GM18519 (cell line): ENCODE data around the gene SYT15.
"Not testable (repeated sequence)": the region's sequence is repeated elsewhere in the genome, so short reads cannot be mapped to it uniquely, and the experiment has no call there.

ENCODE experiments used
- ATAC-seq: cut with Tn5 transposase; IDR thresholded peaks from one replicate; pipeline ENCODE4 v1.9.1; 2021; ENCODE audit warnings: mild to moderate bottlenecking, moderate library complexity; ENCODE audit not compliant: unreplicated experiment, low FRiP score

SYT15 gene

DNA sequence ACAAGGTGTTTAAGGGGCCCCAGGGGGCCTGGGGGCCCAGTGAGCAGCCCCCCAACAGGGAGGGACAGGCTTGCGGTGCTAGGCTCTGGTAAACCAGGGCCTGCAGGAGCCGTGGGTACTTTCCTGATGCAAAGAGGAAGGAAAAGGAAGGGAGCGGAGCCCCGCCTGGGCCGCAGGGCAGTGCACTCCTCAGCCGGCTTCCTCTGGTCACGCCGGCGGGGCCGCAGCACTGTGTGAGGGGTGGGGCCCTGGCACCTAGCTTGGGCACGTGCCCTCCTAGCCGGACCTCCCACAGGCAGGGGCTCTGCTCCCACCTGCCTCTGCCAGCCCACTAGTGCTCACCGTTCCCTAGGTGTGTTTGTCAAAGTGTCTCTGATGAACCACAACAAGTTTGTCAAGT is 6.3 kb downstream of the SYT15 start:
- not testable (repeated sequence) for ATAC-seq

DNA sequence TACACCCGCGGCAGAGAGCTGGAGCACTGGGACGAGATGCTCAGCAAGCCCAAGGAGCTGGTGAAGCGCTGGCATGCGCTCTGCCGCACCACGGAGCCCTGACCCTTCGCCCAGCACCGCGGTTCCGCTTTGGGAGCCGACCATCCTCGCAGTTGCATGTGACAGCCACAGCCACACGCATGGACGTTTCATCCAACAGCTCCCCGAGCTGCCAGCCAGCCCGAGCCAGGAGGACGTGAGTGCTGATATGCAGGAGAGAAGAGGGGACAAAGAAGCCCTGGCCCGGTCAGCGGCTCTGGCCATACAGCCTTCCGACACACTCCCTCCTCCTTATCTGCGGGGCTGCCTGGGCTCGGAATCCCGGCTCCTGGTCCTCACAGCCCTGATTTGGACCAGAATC is 8.6 kb downstream of the SYT15 start:
- not testable (repeated sequence) for ATAC-seq

DNA sequence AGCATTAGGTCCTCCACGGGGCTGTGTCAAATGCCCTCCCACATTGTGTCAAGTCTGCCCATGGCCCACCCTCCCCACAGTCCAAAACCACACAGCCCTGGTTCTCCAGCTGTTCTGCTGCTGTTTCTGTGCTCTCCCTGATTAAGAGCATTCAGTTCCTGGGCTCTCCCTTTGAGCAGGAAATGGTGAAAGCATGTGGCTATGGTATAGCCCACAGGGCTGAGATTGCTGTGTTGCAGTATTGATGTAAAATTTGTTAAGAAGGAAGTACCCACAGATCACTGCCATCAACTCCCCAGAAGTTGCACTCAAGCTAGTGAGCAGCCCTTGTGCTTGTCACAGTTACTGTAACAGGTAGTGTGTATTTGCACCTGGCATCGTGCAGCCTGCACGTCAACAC is 9.3 kb downstream of the SYT15 start:
- ATAC-seq: not testable (repeated sequence)

DNA sequence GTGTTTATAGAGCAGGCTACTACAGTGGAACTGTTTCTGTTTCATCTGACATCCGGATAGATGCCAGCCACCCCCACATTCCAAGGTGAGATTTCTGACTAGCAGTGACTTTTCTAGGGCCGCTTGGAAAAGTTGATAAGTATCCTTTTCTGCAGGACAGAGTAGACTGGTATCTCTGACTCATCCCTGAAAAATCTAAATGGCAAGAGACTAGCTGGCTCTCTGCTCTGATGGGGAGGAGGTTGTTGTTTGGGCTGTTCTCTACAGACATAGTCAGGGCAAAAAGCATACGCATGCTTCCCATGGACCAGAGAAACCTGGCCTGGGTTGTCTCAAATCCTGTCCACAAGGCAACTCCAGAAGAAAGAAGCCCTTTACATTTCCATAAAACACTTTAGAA is 10.7 kb downstream of the SYT15 start:
- ATAC-seq: not testable (repeated sequence)

DNA sequence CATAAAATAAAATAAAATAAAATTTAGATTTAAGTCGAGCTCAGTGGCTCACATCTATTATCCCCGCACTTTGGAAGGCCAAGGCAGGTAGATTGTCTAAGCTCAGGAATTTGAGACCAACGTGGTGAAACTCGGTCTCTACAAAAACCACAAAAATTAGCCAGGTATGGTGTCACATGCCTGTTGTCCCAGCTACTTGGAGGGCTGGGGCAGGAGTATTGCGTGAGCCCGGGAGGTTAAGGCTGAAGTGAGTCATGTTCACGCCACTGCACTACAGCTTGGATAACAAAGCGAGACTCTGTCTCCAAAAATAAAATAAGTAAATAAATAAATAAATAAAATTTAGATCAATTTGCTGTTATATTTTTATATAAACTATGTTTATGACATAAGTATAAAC is 12.1 kb downstream of the SYT15 start:
- not testable (repeated sequence) for ATAC-seq

DNA sequence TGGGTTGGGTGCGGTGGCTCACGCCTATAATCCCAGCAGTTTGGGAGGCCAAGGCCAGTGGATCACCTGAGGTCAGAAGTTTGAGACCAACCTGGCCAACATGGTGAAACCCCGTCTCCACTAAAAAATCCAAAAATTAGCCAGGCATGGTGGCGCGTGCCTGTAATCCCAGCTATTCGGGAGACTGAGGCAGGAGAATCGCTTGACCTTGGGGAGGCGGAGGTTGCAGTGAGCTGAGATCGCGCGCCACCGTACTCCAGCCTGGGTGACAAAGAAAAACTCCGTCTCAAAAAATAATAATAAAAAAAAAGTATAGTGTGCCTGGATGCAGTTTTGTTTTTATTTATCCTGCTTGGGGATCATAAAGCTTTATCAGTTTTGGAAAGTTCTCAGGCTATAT is 14.4 kb downstream of the SYT15 start:
- ATAC-seq: not testable (repeated sequence)

DNA sequence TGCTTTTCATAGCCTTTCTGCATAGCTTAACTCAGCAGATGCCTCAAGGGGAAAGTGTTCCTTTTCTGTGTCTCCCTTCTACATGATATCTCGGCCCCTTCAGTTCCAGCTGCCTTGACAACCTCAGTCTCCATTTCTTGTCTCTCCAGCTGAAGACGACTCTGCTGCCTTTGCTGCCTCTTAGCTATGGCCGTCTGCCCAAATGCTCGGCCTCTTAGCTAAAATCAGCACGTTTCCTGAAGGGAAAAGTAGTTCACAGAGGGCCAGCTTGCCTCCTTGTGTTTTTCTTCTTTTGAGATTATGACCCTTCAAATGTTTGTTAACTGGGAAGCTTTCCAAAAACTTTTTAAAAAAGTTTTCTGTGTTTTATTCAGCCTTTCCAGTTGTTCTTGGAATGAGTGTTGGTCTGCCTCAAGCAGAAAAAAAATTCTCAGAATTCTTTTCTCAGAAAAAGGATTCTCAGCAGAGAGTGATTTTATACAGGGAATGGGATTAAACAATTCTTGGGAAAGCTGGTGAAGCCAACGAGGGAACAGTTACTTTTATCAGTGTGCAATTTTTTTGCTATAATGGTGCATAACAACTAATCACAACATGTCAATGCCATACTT is 15.6 kb downstream of the SYT15 start:
- ATAC-seq: not testable (repeated sequence)

DNA sequence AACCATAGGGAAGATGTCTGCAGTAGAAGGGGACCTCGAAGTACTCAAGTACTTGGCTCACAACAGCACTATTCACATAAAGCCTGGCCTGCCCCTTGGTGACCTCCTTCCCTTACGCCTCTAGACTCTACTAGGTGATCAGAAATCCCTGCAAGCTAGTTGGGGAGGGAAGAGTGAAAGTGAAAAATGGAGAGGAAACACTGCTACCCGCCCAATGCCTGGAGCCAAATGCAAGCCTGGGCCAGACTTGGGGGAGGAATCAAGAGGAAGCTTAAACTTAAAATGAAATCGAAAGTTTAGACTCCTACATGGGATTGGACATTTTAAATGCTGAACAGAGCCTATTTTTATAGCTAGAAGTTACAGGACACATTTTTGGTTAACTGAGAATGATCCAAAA is 17.6 kb downstream of the SYT15 start:
- ATAC-seq: not testable (repeated sequence)

DNA sequence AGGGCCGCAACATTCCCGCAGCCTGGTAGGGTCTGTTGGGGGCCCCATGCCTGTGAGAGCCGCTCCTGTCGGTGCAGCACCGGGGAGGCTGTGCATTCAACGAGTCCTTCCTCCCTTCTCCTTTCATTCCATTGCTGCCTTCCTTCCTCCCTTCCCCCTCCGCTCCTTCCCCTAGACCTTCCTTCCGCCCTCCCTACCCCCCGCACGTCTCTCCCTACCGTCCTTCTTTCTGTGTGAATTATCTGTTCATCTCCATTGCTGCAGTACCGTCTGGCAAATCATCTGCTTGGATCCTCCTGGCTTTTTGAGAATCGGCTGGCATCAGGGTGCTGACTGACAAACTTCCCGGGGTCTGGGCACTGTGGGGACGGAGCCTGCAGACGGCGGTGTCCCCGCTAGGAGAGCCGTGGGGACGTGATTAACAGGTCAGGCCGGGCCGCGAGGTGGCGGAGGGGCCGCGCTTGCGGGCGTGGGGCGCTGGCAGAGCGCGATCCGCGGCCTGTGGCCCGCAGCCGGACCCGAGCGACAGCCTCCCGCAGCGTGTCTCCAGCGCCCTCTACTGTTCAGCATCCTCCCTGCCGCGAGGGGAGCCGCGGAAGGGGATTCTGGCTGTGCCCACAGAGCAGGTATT is 18.8 kb downstream of the SYT15 start:
- ATAC-seq: peak; percentile 81

DNA sequence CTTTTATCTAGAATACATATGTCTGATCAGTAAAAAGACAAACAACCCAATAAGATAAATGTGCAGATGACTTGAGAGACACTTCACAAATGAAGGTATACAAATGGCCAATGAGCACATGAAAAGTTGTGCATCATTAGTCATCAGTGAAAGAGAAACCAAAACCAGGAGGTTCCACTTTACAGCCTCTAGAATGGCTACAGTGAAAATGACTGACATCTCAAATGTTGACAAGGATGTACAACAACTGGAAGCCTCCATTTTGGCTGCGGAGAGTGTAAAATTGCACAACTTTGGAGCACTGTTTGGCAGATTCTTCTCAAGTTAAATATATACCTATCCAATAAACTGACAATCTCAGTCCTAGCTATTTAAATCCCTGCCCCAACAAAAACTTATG is 21.6 kb downstream of the SYT15 start:
- peak; percentile 47 for ATAC-seq

DNA sequence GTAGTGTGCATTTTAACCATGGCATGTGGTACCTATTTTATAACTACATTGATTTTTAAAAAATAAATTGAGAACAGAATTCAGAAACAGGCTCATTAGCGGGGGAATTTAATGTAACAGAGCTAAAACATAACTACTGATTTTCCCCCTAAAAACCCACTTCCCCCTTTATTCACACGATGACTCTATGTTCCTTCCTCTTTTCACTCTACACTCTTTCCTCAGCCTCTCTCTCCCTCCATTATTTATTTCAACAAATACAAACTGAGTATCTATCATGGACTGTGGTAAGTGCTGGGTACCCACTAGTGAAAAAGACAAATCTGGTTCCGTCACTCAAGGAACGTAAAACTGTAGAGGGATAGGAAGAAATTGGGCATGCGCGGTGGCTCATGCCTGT is 36.6 kb downstream of the SYT15 start:
- ATAC-seq: not testable (repeated sequence)

DNA sequence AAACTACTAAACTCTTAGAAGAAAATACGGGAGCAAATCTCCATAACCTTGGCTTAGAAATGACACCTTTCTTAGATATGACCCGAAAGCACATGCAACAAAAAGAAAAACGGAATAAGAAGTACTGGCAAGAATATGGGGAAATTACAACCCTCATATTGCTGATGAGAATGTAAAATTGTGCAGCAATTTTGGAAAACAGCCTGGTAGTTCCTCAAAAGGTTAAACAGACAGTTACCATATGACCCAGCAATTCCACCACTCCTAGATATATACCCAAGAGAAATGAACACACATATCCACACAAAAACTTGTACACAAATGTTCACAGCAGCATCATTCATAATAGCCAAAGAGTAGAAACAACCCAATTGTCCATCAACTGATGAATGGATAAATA is 37.3 kb downstream of the SYT15 start:
- ATAC-seq: not testable (repeated sequence)

DNA sequence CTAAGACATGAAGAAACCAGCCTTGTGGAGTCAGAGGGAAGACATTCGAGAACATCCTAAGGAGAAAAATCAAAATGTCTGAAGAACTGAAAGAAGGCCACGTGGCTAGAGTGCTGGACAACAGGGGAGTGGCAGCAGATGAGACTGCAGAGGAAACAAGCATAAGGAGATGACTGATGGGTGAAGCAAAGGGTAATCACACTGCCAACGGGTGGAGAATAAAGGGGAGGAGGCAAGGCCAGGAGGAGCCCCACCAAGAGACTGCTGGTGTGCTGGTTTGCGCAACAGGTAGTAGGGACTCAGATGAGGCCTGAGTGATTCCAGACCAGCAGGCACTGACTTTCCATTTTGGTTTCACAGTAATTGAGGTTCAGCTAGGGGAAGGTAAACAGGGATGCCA is 38.2 kb downstream of the SYT15 start:
- not testable (repeated sequence) for ATAC-seq

DNA sequence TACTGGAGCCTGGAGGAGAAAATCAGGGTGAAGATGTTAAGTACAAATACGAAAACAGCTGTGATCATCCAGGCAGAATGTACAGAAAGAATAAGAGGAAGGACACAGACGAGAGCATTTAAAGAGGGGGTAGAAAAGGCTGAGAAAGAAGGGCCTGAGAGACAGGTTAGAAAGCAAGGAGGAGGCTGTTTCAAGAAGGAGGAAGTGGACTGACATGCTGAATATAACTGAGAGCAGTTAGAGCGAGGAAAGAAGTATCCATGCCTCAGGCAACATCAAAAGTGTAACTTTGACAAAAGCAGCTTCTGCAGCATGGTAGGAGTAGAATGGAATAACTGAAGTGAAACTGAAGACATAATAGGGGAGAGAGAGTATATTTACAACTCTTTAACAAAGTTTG is 39.0 kb downstream of the SYT15 start:
- not testable (repeated sequence) for ATAC-seq

DNA sequence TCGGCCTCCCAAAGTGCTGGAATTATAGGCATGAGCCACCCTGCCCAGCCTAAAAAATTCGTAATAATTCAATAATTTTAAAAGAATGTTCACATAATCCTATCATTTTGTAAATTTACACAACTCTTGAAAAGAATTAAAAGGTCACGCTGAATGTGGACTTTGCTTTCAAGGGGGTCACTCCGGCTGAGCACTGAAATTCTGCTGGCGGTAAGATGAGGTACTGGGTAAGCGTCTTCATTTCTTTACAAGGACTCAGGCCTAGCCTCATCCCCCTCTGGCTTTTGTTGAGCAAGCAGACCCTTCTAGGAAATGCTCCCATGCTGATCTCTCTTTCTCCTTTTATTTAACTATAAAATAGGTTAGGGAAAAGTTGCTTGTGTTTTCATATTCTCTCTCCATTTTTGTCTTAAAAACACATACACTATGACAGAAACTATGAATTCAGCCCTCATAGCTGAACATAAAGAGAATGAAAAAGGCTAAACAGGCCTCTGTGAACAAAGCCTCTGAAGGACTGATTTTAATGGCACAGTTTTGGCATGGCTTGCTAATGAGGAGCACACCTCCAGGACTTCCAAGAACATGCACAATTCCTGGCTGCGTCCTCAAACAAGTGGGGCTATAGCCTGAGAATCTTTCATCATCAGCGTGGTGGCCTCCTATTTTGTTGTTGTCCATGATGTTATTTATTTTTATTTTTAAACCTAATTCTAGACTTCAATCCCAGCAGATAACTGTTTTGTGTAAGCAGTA is 45.1 kb downstream of the SYT15 start:
- ATAC-seq: not testable (repeated sequence)

DNA sequence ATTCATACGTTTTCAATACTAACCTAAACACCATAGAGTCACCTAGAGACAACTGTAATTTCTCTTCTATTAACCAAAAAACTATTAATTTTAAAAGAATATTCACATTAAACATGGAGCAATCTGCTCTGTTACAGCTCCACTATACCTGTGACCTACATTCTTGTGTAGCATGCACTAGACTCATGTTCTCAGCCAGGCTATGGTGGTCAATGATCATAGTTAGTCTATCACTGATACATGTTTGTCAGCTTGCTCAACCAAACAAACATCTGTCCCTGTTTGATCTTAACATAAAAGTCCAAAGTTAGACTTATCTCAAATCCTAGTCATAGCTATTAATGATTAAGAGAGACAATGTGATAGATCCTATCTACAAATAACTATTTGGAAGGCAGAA is 50.9 kb downstream of the SYT15 start:
- ATAC-seq: not testable (repeated sequence)

DNA sequence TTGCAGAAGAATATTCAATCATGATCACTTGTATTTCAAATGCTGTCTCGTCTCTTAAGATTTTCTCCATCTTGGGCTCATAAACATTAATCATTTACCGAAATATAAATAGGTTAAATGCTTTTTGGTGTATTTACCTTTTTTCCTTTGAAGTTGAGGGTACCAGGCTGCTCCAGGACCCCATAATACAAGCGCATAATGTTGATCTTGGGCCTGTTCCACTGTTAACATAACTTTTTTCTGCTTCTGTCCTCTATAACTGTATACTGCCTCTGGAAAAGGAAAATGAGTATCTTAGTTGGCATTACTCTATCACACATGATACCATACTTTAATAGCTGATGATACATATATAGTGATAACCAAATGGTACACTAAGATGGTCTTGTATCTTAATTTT is 51.9 kb downstream of the SYT15 start:
- not testable (repeated sequence) for ATAC-seq

DNA sequence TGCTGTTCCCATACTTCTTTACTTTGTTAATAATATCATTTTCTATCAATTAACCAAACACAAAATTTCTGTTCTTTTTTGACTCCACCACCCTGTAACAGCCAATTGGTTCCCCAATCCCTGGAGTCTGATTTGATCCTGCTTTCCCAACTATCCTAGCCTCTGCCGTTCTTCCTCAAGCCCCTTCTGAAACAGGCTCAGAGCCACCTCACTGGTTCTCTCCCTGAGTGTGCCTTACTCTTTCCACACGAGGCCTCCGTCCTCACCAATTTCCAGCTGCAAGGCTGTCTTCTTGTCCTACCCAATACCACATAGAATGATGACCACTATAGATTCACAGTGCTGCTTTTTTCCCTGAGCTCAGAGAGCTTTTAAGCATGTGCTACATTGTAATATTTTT is 52.8 kb downstream of the SYT15 start:
- ATAC-seq: not testable (repeated sequence)

DNA sequence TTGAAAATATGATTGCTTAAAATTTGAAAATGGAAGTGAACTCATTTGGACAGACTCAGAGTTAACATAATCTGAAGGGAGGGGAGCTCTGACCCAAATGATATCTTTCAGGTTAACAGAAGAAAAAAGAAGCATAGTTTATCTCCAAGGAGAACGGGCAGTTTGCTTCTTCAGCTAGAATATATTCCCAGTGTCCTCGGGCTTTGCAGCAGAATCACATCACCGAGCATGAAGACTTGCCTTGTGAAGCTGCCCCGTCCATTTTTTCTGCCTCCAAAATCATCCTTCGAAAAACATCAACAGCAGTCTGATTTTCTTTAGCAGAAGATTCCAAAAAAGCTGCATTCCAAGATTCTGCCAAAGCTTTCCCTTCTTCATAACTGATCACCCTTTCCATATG is 55.8 kb downstream of the SYT15 start:
- not testable (repeated sequence) for ATAC-seq

DNA sequence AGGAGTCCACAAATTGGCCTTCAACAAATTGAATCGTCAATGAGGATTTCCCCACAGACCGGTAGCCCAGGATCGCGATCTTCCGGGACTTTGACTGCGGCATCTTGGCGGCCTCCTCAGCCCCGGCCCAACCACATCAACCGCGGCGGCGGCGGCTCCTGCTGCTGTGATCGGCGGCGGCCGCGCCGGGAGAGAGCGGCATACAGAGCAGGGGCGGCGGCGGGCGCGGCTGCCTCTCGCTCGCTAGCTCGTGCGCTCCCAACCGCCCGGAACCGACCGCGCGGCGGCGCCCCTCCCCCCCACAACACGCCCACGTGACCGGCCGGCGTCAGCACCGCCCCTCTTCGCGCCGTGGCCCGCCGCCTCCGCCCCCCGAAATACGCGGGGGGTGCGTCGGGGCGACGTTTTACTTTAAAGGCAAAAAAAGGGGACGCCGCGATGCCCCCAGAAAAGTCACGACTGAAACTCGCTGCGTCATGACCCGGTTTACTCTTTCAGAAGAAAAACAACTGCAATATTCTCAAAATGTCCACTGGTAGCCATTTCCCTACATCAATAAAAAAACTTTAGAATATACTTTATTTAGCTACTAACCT is 56.5 kb downstream of the SYT15 start:
- ATAC-seq: not testable (repeated sequence)

DNA sequence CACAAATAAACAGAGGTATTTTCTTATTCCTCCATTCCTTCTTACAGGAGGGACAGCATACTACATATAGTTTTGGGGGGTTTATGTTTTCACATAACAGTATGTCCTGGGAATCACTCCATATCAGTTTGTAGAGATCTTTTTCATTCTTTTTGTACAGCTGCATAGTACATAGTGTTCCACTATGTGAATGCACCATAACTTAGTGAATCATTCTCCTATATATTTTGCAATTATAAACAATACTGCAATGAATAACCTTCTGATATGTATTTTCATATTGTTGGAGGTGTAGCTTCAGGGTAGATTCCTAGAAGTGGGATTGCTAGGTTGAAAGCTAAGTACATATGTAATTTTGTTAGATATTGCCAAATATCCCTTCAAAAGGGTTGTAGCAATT is 61.1 kb downstream of the SYT15 start:
- ATAC-seq: not testable (repeated sequence)
